HEK293 (cell line): ENCODE data around the gene NKD2.

Source experiments
- CTCF ChIA-PET: fragments of 350-600 bp; formaldehyde crosslinking; extraction: SDS; loops from one replicate; lab custom pipeline; 2021; ENCODE audit warnings: antibody characterized with exemption; lab: Yijun Ruan, JAX
- POLR2A ChIA-PET: fragments of 300-600 bp; formaldehyde crosslinking; extraction: SDS; loops from one replicate; lab custom pipeline; 2020; ENCODE audit warnings: antibody characterized with exemption, inconsistent platforms; lab: Yijun Ruan, JAX
- H3K27ac ChIP-seq: fragments of 200-500 bp; sonication (Bioruptor generic); 2 replicates; pipeline ENCODE4 v1.5.1; 2014; ENCODE audit warnings: low read depth, low read length, control low read depth, inconsistent platforms; ENCODE audit errors: extremely low read depth
- H3K36me3 ChIP-seq, 2 experiments: fragments of 200-500 bp in 1 of 2; sonication (Bioruptor generic) in 1 of 2; 1 replicate in 1 of 2; 2 replicates in 1 of 2; pipeline ENCODE4 v1.5.1; 2014 to 2017; ENCODE audit warnings: inconsistent platforms in 2 of 2, low read length in 2 of 2; ENCODE audit not compliant: control insufficient read depth in 2 of 2, insufficient read depth in 1 of 2
- H3K4me1 ChIP-seq: fragments of 200-500 bp; sonication (Bioruptor generic); 2 replicates; pipeline ENCODE4 v1.5.1; 2014; ENCODE audit warnings: mild to moderate bottlenecking, low read length, inconsistent platforms; ENCODE audit not compliant: control insufficient read depth, insufficient read depth
- H3K4me3 ChIP-seq: 2 replicates; pipeline ENCODE4 v1.5.1; 2011; ENCODE audit warnings: low read depth, mild to moderate bottlenecking, control low read depth, low read length, moderate library complexity
- H3K9me3 ChIP-seq: fragments of 200-500 bp; sonication (Bioruptor generic); 2 replicates; pipeline ENCODE4 v1.5.1; 2014; ENCODE audit warnings: low read depth, low read length, inconsistent platforms; ENCODE audit not compliant: control insufficient read depth, insufficient read depth
- GLI2 ChIP-seq: fragments of 450-650 bp; formaldehyde crosslinking; IDR thresholded peaks from 2 replicates; pipeline ENCODE4; 2017; ENCODE audit warnings: missing biosample characterization, missing genetic modification characterization, low read depth, borderline replicate concordance
- OSR2 ChIP-seq: fragments of 450-650 bp; formaldehyde crosslinking; IDR thresholded peaks from 2 replicates; pipeline ENCODE4 v1.5.1; 2016; ENCODE audit warnings: missing biosample characterization, missing genetic modification characterization
- REST ChIP-seq: fragments of 450-650 bp; formaldehyde crosslinking; IDR thresholded peaks from 2 replicates; pipeline ENCODE4 v1.5.1; 2016; ENCODE audit warnings: missing biosample characterization, missing genetic modification characterization
- SP2 ChIP-seq: fragments of 450-650 bp; formaldehyde crosslinking; IDR thresholded peaks from 2 replicates; pipeline ENCODE4 v1.5.1; 2016; ENCODE audit warnings: missing biosample characterization, missing genetic modification characterization
- ZBTB48 ChIP-seq: fragments of 450-650 bp; formaldehyde crosslinking; IDR thresholded peaks from 2 replicates; pipeline ENCODE4 v1.5.1; 2016; ENCODE audit warnings: missing biosample characterization, missing genetic modification characterization
- ZFP37 ChIP-seq: fragments of 450-650 bp; formaldehyde crosslinking; IDR thresholded peaks from 2 replicates; pipeline ENCODE4 v1.5.1; 2016; ENCODE audit warnings: missing biosample characterization, missing genetic modification characterization
- ZNF133 ChIP-seq: fragments of 450-650 bp; formaldehyde crosslinking; IDR thresholded peaks from 2 replicates; pipeline ENCODE4 v1.5.1; 2016; ENCODE audit warnings: missing biosample characterization, missing genetic modification characterization
- ZNF146 ChIP-seq: fragments of 450-650 bp; formaldehyde crosslinking; IDR thresholded peaks from 2 replicates; pipeline ENCODE4 v1.5.1; 2016; ENCODE audit warnings: missing biosample characterization, missing genetic modification characterization
- ZNF157 ChIP-seq: fragments of 450-650 bp; formaldehyde crosslinking; IDR thresholded peaks from 2 replicates; pipeline ENCODE4 v1.5.1; 2016; ENCODE audit warnings: missing biosample characterization, missing genetic modification characterization
- ZNF175 ChIP-seq: fragments of 450-650 bp; formaldehyde crosslinking; IDR thresholded peaks from 2 replicates; pipeline ENCODE4 v1.5.1; 2016; ENCODE audit warnings: missing biosample characterization, missing genetic modification characterization
- ZNF202 ChIP-seq: fragments of 450-650 bp; formaldehyde crosslinking; IDR thresholded peaks from 2 replicates; pipeline ENCODE4 v1.5.1; 2016; ENCODE audit warnings: missing biosample characterization, missing genetic modification characterization, borderline replicate concordance
- ZNF335 ChIP-seq: fragments of 450-650 bp; formaldehyde crosslinking; conservative IDR thresholded peaks from 2 replicates; pipeline ENCODE4 v1.5.1; 2016; ENCODE audit warnings: missing biosample characterization, missing genetic modification characterization
- ZNF548 ChIP-seq: fragments of 450-650 bp; formaldehyde crosslinking; IDR thresholded peaks from 2 replicates; pipeline ENCODE4 v1.5.1; 2016; ENCODE audit warnings: missing biosample characterization, missing genetic modification characterization
- ZNF560 ChIP-seq: fragments of 450-650 bp; formaldehyde crosslinking; IDR thresholded peaks from 2 replicates; pipeline ENCODE4 v1.5.1; 2017; ENCODE audit warnings: missing biosample characterization, missing genetic modification characterization, borderline replicate concordance
- ZNF747 ChIP-seq: fragments of 450-650 bp; formaldehyde crosslinking; IDR thresholded peaks from 2 replicates; pipeline ENCODE4 v1.5.1; 2016; ENCODE audit warnings: missing biosample characterization, missing genetic modification characterization
- ZNF76 ChIP-seq: fragments of 450-650 bp; formaldehyde crosslinking; IDR thresholded peaks from 2 replicates; pipeline ENCODE4; 2016; ENCODE audit warnings: low read depth, missing biosample characterization, missing genetic modification characterization, borderline replicate concordance
- ZNF785 ChIP-seq: fragments of 450-650 bp; formaldehyde crosslinking; IDR thresholded peaks from 2 replicates; pipeline ENCODE4 v1.5.1; 2016; ENCODE audit warnings: missing biosample characterization, missing genetic modification characterization

Gene NKD2

GRCh38 chr5:965604-966344 lies 42.8 kb upstream of the NKD2 start:
- Histone ChIP-seq H3K9me3 (no peaks in the 10 kb centered on the region), H3K4me1 (no peaks in the 10 kb centered on the region), H3K36me3 (no peaks in the 10 kb centered on the region), H3K27ac (no peak overlapping the region), H3K4me3 (no peak overlapping the region)
- TF ChIP-seq ZNF157 (tag by site-specific recombination) (peak; percentile 89), ZBTB48 (tag by site-specific recombination) (no peak)
- ChIA-PET POLR2A (interaction anchor here (0.6 kb wide), 1 partner anchor 351 kb away, joined by 3 read pairs; no protein-coding TSS in a partner anchor), CTCF (interaction anchor here (1.4 kb wide), 2 partner anchors 45 to 202 kb away, joined by 4 to 5 read pairs; no protein-coding TSS in a partner anchor)

DNA sequence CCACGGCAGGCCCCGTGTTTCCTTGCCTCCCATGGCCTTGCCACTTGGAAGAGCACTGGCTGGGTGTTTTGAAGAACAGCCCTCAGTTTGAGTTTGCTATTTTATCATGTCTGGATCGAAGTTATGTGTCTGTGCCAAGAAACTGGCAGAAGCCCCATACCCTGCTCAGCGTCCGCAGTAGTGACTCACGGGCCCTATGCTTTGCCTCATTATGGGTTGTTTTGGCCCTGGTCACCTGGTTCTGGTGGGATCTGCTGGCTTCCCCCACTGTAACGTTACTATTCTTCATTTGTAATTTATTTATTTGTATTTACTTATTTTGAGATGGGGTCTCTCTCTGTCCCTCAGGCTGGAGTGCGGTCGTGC lies 42.3 kb upstream of the NKD2 start:
- no peak overlapping the region for H3K4me3 ChIP-seq
- CTCF ChIA-PET, result interaction anchor here (1.4 kb wide), 2 partner anchors 44 to 201 kb away, joined by 4 to 5 read pairs; no protein-coding TSS in a partner anchor
- H3K27ac ChIP-seq, result no peak overlapping the region
- H3K4me1 ChIP-seq, result no peaks in the 10 kb centered on the region
- H3K9me3 ChIP-seq, result no peaks in the 10 kb centered on the region
- H3K36me3 ChIP-seq, result no peaks in the 10 kb centered on the region
- no peak for TF ChIP-seq ZNF133 (tag by site-specific recombination)
- TF ChIP-seq ZNF202 (tag by site-specific recombination), result no peak
- TF ChIP-seq ZFP37 (tag by site-specific recombination), result no peak
- POLR2A ChIA-PET, result no interaction called here

- Histone ChIP-seq H3K4me1 (no peaks in the 10 kb centered on the region), H3K27ac (no peak overlapping the region), H3K36me3 (no peaks in the 10 kb centered on the region), H3K4me3 (no peak overlapping the region), H3K9me3 (no peaks in the 10 kb centered on the region)
- ChIA-PET CTCF (interaction anchor here (0.6 to 1.4 kb wide), 3 partner anchors 10 to 201 kb away, joined by 3 to 5 read pairs (median 4); no protein-coding TSS in a partner anchor), POLR2A (no interaction called here)
- TF ChIP-seq ZNF548 (tag by site-specific recombination) (no peak), SP2 (tag by site-specific recombination) (no peak), ZNF560 (tag by site-specific recombination) (no peak), ZNF335 (tag by site-specific recombination) (no peak), ZNF785 (tag by site-specific recombination) (no peak), ZNF146 (no peak), GLI2 (no peak), REST (tag by site-specific recombination) (no peak)
Measured at GRCh38 chr5:966941-967340, 41.7 kb upstream of the NKD2 start.

GRCh38 chr5:968881-969280 lies 39.7 kb upstream of the NKD2 start:
- CTCF ChIA-PET, result no interaction called here
- POLR2A ChIA-PET, result no interaction called here
- no peaks in the 10 kb centered on the region for H3K9me3 ChIP-seq
- H3K4me1 ChIP-seq, result no peaks in the 10 kb centered on the region
- H3K36me3 ChIP-seq, result no peaks in the 10 kb centered on the region
- TF ChIP-seq ZNF76 (tag by site-specific recombination), result no peak
- no peak for TF ChIP-seq ZNF747
- no peak for TF ChIP-seq OSR2 (tag by site-specific recombination)
- no peak for TF ChIP-seq ZNF175
- no peak overlapping the region for H3K4me3 ChIP-seq
- H3K27ac ChIP-seq, result no peak overlapping the region
